CD4-positive, alpha-beta T cell treated with Interleukin-17A for 1 hour (primary cell): ENCODE data around the gene PVALEF.

Source experiments
- DNase-seq: peaks from one replicate; pipeline ENCODE4 v3.0.0-alpha.2; 2020

PVALEF gene

DNA sequence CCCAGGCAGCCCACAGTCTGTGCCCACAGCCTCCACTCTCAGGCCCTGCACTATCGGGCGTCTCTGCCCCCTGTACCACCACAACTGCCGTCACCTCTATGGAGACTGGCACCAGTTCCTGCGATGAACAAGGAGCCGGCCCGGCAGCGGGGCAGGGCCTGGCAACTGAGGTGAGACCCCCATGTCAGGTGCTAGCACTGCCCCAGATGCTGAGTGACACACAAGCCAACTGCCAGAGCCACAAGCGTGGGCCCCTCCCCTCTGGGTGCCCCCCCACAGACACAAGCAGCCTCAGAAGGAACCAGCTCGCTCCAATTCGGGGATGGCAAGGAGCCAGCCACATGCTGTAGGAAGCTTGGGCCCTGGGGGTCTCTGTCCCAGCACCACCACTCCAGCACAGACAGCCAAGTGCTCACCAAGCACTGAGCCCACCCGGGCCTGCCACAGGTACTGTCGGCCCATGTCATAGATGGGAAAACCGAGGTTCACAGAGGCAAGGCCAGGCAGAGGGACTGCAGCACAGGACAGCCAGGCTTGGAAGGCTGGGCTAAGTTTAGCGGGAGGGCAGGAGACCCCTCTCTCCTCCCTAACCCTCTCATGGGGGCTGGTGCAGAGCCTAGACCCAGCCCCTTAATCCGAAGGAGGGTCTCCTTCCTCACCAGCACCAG lies 1.5 kb upstream of the PVALEF start:
- no peak for DNase-seq

- no peak for DNase-seq
Observed at GRCh38 chr17:81164371-81165245, 699 bp upstream of the PVALEF start.

DNA sequence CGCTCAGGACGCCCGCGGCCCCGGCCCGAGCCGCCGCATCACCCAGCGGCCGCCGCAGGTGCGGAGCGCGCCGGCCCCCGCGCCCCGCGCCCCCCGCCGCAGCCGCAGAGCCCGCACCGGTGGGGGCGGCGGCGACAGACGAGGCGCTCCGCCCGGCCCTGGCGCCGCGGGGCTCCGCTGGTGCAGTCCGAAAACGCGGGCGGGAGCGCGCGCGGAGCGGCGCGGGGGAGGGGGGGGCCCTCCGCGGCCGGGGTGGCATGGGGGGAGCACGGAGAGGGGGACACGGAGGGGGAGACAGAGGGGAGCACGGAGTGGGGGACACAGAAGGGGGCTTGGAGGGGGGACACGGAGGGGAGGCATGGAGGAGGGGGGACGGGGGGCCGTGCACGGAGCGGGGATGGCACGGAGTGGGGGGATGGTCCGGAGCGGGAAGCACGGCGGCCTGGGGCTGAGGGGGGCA lies 756 bp downstream of the PVALEF start, which contains the start of gene AATK:
TSS of gene AATK (minus strand) at position 189 of the 460 bp plus-strand sequence. CDS start 229 bp downstream, outside the sequence.
- no peak for DNase-seq

GRCh38 chr17:81167194-81167524 lies 1.9 kb downstream of the PVALEF start:
- no peak for DNase-seq

GRCh38 chr17:81167638-81168037 lies 2.3 kb downstream of the PVALEF start:
- DNase-seq: no peak

GRCh38 chr17:81169870-81170309 lies 4.6 kb downstream of the PVALEF start:
- DNase-seq: no peak

- no peak for DNase-seq
Observed at GRCh38 chr17:81170727-81171494, 5.6 kb downstream of the PVALEF start.

DNA sequence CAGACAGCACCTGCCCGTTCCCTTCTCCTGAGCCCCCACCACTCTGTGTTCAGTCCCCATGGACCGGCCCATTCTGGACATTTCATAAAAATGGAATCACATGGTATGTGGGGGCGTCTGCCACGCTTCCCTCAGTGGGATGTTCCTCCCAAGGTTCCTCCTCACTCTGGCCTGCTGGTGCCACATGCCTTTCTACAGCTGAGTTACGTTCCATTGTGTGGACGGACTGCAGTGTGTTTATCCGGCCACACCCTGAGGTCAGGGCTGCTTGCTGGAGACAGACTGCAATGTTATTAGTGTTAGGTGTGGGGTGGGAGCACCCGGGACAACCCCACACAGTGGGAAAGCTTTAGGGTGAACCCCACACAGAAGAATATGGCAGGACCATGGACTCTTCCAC lies 6.6 kb downstream of the PVALEF start:
- DNase-seq: no peak

DNA sequence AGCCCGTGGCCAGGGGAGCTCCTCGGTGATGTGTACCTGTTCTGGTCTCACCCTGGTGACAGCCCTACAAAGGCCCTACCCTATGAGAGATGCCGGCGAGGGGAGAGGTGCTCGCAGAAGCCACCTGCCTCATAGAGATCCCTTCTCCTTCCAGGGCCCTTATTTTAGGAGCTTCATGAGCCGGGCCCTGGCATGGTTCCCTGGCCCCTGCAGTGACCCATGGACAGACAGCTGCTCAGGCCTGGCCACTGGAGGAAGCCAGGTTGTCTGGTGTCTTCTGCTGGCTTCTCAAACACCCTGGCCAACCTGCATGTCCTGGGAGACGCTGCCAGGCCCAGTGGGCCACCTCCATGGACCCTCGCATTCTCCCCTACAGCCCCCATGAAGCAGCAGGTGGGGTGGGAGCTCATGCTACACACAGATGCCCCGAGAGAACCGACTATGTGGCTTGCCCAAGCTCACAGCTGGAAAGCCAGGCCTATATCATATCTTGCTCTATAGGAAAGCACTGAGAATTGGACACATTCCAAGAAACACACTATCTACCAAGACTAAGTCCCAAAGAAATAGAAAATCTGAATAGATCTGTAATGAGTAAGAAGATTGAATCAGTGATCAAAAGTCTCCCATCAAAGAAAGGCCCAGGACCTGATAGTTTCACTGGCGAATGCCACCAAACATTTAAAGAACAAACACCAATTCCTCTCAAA lies 7.9 kb downstream of the PVALEF start:
- DNase-seq: no peak

DNA sequence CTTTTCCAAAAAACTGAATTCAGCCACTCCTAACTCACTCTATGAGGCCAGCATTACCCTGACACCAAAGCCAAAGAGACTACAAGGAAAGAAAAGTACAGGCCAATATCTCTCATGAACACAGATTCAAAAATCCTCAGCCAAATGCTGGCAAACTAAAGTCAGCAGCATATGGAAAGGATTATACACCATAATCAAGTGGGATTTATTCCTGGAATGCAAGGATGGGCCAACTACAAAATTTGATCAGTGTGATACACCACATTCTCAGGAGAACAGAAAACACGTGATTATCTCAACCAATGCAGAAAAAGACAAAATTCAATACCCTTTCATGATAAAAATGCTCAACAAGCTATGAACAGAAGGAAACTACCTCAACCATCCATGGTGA lies 8.5 kb downstream of the PVALEF start:
- DNase-seq: no peak

DNA sequence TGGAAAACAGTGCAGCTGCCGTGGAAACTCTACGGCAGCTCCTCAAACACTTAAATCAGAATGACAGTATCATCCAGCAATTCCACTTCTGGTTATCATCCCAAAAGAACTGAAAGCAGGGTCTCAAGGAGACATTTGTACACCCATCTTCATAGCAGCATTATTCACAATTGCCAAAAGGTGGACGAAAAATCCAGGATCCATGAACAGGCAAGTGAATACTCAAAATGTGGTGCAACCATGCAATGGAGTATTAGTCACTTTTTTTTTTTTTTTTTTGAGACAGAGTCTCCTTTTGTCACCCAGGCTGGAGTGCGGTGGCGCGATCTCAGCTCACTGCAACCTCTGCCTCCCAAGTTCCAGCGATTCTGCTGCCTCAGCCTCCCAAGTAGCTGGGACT lies 11.4 kb downstream of the PVALEF start:
- DNase-seq: no peak

DNA sequence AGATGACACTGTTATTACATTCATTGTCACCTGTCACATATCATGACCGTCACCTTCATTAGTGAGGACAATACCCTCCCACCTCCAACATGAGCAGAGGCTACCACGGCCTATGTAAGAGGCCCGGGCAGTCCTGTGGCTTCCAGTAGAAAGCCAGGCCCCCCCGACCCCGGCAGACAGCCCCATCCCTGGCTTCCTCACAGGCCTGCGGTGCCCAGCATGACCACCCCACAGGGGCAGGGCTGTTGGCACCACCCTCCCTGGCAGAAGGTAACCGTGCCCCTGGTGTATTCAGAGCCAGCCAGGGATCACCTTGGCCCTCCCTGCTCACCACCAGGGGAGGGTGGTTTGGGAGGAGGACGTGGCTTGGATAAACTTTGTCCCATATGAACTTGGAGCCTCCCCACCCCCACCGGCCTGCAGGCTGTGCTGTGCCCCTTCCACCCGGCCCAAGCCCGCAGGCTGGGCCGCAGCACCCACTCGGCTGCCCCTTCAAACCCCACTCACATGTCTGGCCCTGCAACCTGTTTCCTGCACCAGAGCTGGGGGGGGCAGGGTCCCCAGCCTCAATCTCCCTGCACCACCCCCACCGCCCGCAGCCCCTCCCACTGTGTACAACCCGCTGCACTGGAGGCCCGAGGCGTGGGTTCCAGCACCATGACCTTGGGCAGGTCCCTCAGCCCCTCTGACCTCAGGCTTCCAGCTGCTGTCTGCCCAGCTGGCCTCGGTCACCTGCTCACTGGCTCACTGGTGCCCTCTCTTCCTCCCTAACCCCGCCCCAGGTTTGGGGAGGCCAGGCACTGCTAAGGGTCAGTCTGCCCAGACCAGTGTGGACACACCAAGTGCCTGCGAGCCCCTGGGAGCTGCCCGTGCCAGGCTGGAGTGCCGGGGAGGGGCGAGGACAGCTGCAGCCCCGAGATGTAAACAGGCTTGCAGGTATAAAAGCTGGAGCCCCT lies 13.1 kb downstream of the PVALEF start:
- DNase-seq: no peak

GRCh38 chr17:81179220-81179619 lies 13.9 kb downstream of the PVALEF start:
- DNase-seq: no peak

- DNase-seq: no peak
Observed at GRCh38 chr17:81179861-81180260, 14.6 kb downstream of the PVALEF start.

GRCh38 chr17:81180836-81181810 lies 15.8 kb downstream of the PVALEF start:
- no peak for DNase-seq

- DNase-seq: no peak
Observed at GRCh38 chr17:81181811-81182185, 16.5 kb downstream of the PVALEF start.

- DNase-seq: no peak
Observed at GRCh38 chr17:81182596-81182995, 17.3 kb downstream of the PVALEF start.

DNA sequence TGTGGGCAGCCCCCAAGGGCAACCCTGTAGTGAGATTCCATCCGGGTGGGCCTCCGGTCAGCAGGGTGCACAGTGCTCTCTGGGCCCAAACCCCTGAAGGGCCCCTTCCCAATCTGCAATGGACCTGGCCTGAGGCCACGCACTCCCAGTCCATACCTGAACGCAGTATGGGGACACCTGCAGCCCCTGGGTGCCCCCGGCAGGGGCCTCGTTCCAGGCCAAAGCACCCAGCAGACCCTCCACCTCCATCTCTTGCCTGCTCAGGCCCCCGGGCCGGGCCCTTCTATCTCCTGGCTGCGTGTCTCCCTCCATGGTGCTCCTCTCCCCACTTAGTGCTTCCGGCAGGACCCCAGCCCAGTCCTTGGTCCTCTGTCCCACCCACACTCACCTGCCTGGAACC lies 18.0 kb downstream of the PVALEF start:
- DNase-seq: no peak

GRCh38 chr17:81183807-81184206 lies 18.5 kb downstream of the PVALEF start:
- DNase-seq: no peak

DNA sequence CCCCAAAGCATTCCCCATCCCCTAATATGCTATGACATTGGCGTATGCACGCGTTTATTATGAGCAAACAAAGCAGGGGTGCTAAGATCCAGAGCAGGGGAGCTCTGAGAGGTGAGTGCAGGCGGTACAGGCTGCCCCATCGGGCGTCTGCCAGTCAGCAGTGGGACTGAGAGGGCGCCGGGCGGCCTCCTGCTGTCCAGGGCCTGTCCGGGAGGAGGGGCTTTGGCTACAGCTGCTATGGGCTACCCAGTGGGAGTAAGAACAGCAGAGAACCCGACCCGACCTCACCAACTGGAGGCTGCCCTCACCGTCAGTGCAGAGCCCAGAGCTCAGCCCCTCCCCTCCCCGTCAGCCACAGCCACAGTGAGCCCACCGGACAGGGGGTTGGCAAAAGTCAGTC lies 19.2 kb downstream of the PVALEF start:
- no peak for DNase-seq
